Measurements from ENCODE around the gene BDKRB2.

GRCh38 chr14:96277890-96278289, 73.3 kb downstream of the BDKRB2 start:
- no peak for TF ChIP-seq POLR2A (IDR thresholded peaks at IDR 0.05; ENCODE audit: low read length)
- TF ChIP-seq GATA1 (IDR thresholded peaks at IDR 0.05; ENCODE audit: low read depth, low read length): no peak
